ENCODE data around the gene GPR160. TPM values are rescaled to one million over a fixed set of nuclear protein-coding genes. Genes with fewer than 3 reads are reported as not detected.
"Not testable (repeated sequence)": the region's sequence is repeated elsewhere in the genome, so short reads cannot be mapped to it uniquely, and the experiment has no call there.

GPR160 gene
- total and polyA plus RNA-seq, 2 experiments from 2014 or later, result 52.2 to 87.9 TPM

DNA sequence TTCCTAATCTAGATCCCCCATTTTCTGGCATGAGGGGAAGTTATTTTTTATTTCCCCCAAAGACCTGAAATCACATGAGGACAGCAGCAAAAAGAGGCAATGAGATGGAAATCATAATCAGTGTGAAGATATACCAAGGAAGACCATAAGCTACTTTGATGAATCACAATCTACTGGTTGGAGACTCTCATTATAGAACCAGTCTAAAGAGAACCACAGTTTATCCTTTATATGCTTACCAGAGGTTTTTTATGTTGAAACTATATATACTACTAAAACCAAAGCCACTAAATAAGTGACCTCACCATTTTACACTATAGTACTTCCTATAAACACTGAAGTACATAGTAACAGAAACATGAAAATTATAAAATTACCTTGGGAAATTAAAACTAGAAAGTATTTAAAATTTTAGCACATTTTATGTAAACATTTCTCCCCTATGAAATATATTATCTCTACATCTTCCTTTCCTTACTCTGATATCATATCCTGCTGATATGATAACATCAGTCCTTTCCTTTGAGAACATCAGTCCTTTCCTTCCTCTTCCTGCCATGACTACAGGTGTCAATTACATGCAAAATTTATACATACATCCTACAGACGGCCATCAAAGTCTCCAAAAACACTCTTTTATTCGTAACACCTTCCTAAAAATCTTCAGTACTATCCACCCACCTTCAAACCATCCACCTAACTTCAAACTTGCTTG lies 71.9 kb downstream of the GPR160 start:
- Histone ChIP-seq H3K79me2 (no peaks in the 10 kb centered on the region), H3K27me3 (no peaks in the 10 kb centered on the region), H3K36me3 (replicated peaks; ENCODE audit: insufficient read depth, low read depth) (no peaks in the 10 kb centered on the region), H3K4me2 (no peak overlapping the region), H3K9me3 (ENCODE audit: low read depth) (no peaks in the 10 kb centered on the region), H3K4me1 (ENCODE audit: insufficient read depth) (no peaks in the 10 kb centered on the region), H2AFZ (no peak overlapping the region), H3K4me3 (no peak overlapping the region), H3K9me2 (replicated peaks; ENCODE audit: insufficient read depth) (no peaks in the 10 kb centered on the region), H4K20me1 (ENCODE audit: insufficient read depth, poor library complexity, severe bottlenecking) (no peaks in the 10 kb centered on the region), H3K27ac (no peak overlapping the region)
- TF ChIP-seq EZH2phosphoT487 (IDR thresholded peaks at IDR 0.05; ENCODE audit: low read depth, severe bottlenecking, unreplicated experiment) (no peak), EZH2 (IDR thresholded peaks at IDR 0.05; ENCODE audit: borderline replicate concordance) (no peak)
- TF ChIP-seq, protein P1, sequence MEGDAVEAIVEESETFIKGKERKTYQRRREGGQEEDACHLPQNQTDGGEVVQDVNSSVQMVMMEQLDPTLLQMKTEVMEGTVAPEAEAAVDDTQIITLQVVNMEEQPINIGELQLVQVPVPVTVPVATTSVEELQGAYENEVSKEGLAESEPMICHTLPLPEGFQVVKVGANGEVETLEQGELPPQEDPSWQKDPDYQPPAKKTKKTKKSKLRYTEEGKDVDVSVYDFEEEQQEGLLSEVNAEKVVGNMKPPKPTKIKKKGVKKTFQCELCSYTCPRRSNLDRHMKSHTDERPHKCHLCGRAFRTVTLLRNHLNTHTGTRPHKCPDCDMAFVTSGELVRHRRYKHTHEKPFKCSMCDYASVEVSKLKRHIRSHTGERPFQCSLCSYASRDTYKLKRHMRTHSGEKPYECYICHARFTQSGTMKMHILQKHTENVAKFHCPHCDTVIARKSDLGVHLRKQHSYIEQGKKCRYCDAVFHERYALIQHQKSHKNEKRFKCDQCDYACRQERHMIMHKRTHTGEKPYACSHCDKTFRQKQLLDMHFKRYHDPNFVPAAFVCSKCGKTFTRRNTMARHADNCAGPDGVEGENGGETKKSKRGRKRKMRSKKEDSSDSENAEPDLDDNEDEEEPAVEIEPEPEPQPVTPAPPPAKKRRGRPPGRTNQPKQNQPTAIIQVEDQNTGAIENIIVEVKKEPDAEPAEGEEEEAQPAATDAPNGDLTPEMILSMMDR (IDR thresholded peaks at IDR 0.05; ENCODE audit: poor library complexity), result no peak
- WGBS (ENCODE audit: low lambda C conversion rate, missing lambda C conversion rate), result 94% methylated on average over 2 of the region's 2 CpGs
- no peak for DNase-seq (ENCODE audit: low spot score)

DNA sequence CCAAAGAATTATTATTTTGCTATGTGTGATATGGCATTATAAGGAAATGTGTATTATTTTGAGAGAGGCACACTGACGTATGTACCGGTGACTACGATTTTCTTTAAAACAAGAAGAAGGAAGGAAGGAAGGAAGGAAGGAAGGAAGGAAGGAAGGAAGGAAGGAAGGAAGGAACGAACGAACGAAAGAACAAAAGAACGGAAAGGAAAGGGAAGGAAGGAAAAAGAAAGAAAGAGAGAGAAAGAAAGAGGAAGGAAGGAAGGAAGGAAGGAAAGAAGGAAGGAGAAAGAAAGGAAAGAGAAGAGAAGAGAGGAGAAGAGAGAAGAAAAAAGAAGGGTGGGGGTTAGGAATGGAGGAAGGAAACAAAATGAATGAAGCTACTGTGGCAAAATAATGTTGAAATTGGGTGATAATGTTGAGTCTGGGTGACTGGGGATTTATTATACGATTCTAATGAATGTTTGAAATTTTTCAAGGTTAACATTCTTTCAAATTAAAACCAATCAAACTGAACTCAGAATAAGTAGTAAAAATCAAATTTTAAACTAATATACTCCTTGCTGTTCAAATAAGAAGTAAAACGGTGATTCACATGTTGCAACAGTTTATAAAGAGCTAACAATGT lies 73.5 kb downstream of the GPR160 start:
- H2AFZ ChIP-seq, result no peak overlapping the region
- no peaks in the 10 kb centered on the region for H3K79me2 ChIP-seq
- H3K9me3 ChIP-seq (ENCODE audit: low read depth), result no peaks in the 10 kb centered on the region
- no peak for DNase-seq (ENCODE audit: low spot score)
- H3K4me3 ChIP-seq, result no peak overlapping the region
- no peak overlapping the region for H3K27ac ChIP-seq
- no peaks in the 10 kb centered on the region for H3K9me2 ChIP-seq (replicated peaks; ENCODE audit: insufficient read depth)
- H3K4me1 ChIP-seq (ENCODE audit: insufficient read depth), result no peaks in the 10 kb centered on the region
- WGBS (ENCODE audit: low lambda C conversion rate, missing lambda C conversion rate), result 58% methylated on average over 9 of the region's 9 CpGs
- H3K4me2 ChIP-seq, result no peak overlapping the region
- no peaks in the 10 kb centered on the region for H4K20me1 ChIP-seq (ENCODE audit: insufficient read depth, poor library complexity, severe bottlenecking)
- peaks cover 4% of the 10 kb centered on the region for H3K36me3 ChIP-seq (replicated peaks; ENCODE audit: insufficient read depth, low read depth)
- TF ChIP-seq EZH2phosphoT487 (IDR thresholded peaks at IDR 0.05; ENCODE audit: low read depth, severe bottlenecking, unreplicated experiment) (no peak), EZH2 (IDR thresholded peaks at IDR 0.05; ENCODE audit: borderline replicate concordance) (no peak)
- TF ChIP-seq, protein P1 (IDR thresholded peaks at IDR 0.05; ENCODE audit: poor library complexity), result no peak
- H3K27me3 ChIP-seq, result no peaks in the 10 kb centered on the region

DNA sequence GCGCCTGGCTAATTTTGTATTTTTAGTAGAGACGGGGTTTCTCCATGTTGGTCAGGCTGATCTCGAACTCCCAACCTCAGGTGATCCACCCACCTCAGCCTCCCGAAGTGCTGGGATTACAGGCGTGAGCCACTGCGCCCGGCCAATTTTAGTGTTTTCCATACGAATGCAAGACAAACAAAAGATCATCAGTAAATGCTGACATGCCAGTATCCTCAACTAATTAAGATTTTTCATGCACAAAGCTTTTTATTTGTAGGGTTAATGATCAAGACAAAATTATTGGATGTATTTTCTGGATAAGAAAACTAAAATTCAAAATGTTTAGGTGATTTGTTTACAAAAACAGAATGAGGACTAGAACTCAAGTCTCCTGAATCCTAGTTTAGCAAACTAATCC lies 76.4 kb downstream of the GPR160 start:
- not testable (repeated sequence) for H2AFZ ChIP-seq; H3K36me3 ChIP-seq (replicated peaks; ENCODE audit: insufficient read depth, low read depth); H3K9me3 ChIP-seq (ENCODE audit: low read depth); DNase-seq (ENCODE audit: low spot score); H3K4me2 ChIP-seq; H4K20me1 ChIP-seq (ENCODE audit: insufficient read depth, poor library complexity, severe bottlenecking); H3K27me3 ChIP-seq; H3K79me2 ChIP-seq; H3K4me3 ChIP-seq; H3K4me1 ChIP-seq (ENCODE audit: insufficient read depth); H3K9me2 ChIP-seq (replicated peaks; ENCODE audit: insufficient read depth); H3K27ac ChIP-seq
- WGBS (ENCODE audit: low lambda C conversion rate, missing lambda C conversion rate), result 95% methylated on average over 8 of the region's 8 CpGs

DNA sequence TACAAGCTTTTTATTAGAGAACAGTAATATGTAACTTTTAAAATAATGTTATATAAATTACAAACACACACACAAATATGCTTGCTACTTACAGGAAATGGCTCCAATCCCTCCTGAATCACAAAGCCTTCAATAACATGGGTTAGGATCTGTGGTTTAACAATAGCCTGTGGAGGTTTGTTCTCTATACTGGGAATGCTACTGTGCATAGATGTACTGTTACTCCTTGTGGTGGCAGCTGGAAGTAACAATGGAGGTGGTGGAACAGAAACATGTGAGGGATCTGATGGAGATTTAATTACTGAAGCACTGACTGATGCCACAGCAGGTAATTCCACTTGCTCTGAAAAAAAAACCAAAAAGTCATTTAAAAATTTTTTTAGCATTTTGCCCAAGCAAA lies 79.3 kb downstream of the GPR160 start:
- Histone ChIP-seq H3K27ac (no peak overlapping the region), H3K36me3 (replicated peaks; ENCODE audit: insufficient read depth, low read depth) (peaks cover 4% of the 10 kb centered on the region)
- TF ChIP-seq EZH2phosphoT487 (IDR thresholded peaks at IDR 0.05; ENCODE audit: low read depth, severe bottlenecking, unreplicated experiment), result no peak
- TF ChIP-seq EZH2 (IDR thresholded peaks at IDR 0.05; ENCODE audit: borderline replicate concordance), result no peak
- TF ChIP-seq, protein P1 (IDR thresholded peaks at IDR 0.05; ENCODE audit: poor library complexity), result no peak

More for the DNA sequence above, 79.3 kb downstream of the GPR160 start:
- H3K9me3 ChIP-seq (ENCODE audit: low read depth), result no peaks in the 10 kb centered on the region
- no peaks in the 10 kb centered on the region for H3K9me2 ChIP-seq (replicated peaks; ENCODE audit: insufficient read depth)
- no peaks in the 10 kb centered on the region for H4K20me1 ChIP-seq (ENCODE audit: insufficient read depth, poor library complexity, severe bottlenecking)
- no peak overlapping the region for H3K4me2 ChIP-seq
- no peaks in the 10 kb centered on the region for H3K4me1 ChIP-seq (ENCODE audit: insufficient read depth)
- no peak overlapping the region for H3K4me3 ChIP-seq
- DNase-seq (ENCODE audit: low spot score), result peak; percentile 4
- no peaks in the 10 kb centered on the region for H3K27me3 ChIP-seq
- H3K79me2 ChIP-seq, result no peaks in the 10 kb centered on the region
- no peak overlapping the region for H2AFZ ChIP-seq
